HEK293 (cell line): ENCODE results near the gene SLC2A4RG.

Experiments
- YY1 ChIP-seq: fragments of 450-650 bp; formaldehyde crosslinking; IDR thresholded peaks from 2 replicates; pipeline ENCODE4 v1.5.1; 2018; ENCODE audit warnings: missing biosample characterization, missing genetic modification characterization
- ZBTB21 ChIP-seq: fragments of 450-650 bp; formaldehyde crosslinking; IDR thresholded peaks from 2 replicates; pipeline ENCODE4 v1.5.1; 2017; ENCODE audit warnings: missing biosample characterization, missing genetic modification characterization
- ZNF138 ChIP-seq: fragments of 450-650 bp; formaldehyde crosslinking; IDR thresholded peaks from 2 replicates; pipeline ENCODE4 v1.5.1; 2016; ENCODE audit warnings: missing biosample characterization, missing genetic modification characterization, borderline replicate concordance
- ZNF155 ChIP-seq: fragments of 450-650 bp; formaldehyde crosslinking; IDR thresholded peaks from 2 replicates; pipeline ENCODE4 v1.5.1; 2016; ENCODE audit warnings: missing biosample characterization, missing genetic modification characterization
- ZNF274 ChIP-seq, 2 experiments: fragments of 200-500 bp in 1 of 2; fragments of 450-650 bp in 1 of 2; sonication (Bioruptor generic) in 1 of 2; formaldehyde crosslinking in 1 of 2; IDR thresholded peaks; 2 replicates each; pipeline versions ENCODE4 v1.5.1 to v1.6.1; 2014 to 2016; ENCODE audit warnings: borderline replicate concordance in 1 of 2, inconsistent platforms in 1 of 2, low read length in 1 of 2, missing biosample characterization in 1 of 2, missing genetic modification characterization in 1 of 2
- ZNF302 ChIP-seq: fragments of 450-650 bp; formaldehyde crosslinking; IDR thresholded peaks from 2 replicates; pipeline ENCODE4 v1.5.1; 2016; ENCODE audit warnings: missing biosample characterization, missing genetic modification characterization, low read depth
- ZNF366 ChIP-seq: fragments of 450-650 bp; formaldehyde crosslinking; conservative IDR thresholded peaks from 2 replicates; pipeline ENCODE4 v1.5.1; 2016; ENCODE audit warnings: missing biosample characterization, missing genetic modification characterization
- ZNF549 ChIP-seq: fragments of 450-650 bp; IDR thresholded peaks from 2 replicates; pipeline ENCODE4 v1.5.1; 2018; ENCODE audit warnings: missing biosample characterization, missing genetic modification characterization, mild to moderate bottlenecking, inconsistent platforms, moderate library complexity
- TF ChIP-seq, protein P1 (sequence below): fragments of 450-650 bp; formaldehyde crosslinking; IDR thresholded peaks from 2 replicates; pipeline ENCODE4 v1.5.1; 2016; ENCODE audit warnings: missing biosample characterization, missing genetic modification characterization
- TF ChIP-seq, protein P2 (sequence below): fragments of 450-650 bp; formaldehyde crosslinking; IDR thresholded peaks from 2 replicates; pipeline ENCODE4 v1.5.1; 2016; ENCODE audit warnings: missing biosample characterization, missing genetic modification characterization
- TF ChIP-seq, protein P3 (sequence below): fragments of 450-650 bp; formaldehyde crosslinking; IDR thresholded peaks from 2 replicates; pipeline ENCODE4 v1.5.1; 2016; ENCODE audit warnings: missing biosample characterization, missing genetic modification characterization, low read depth
- TF ChIP-seq, protein P4 (sequence below): fragments of 450-650 bp; formaldehyde crosslinking; IDR thresholded peaks from 2 replicates; pipeline ENCODE4 v1.5.1; 2016; ENCODE audit warnings: missing biosample characterization, missing genetic modification characterization
- TF ChIP-seq, protein P5 (sequence below): fragments of 450-650 bp; formaldehyde crosslinking; IDR thresholded peaks from 2 replicates; pipeline ENCODE4 v1.5.1; 2016; ENCODE audit warnings: missing biosample characterization, missing genetic modification characterization

DNA sequence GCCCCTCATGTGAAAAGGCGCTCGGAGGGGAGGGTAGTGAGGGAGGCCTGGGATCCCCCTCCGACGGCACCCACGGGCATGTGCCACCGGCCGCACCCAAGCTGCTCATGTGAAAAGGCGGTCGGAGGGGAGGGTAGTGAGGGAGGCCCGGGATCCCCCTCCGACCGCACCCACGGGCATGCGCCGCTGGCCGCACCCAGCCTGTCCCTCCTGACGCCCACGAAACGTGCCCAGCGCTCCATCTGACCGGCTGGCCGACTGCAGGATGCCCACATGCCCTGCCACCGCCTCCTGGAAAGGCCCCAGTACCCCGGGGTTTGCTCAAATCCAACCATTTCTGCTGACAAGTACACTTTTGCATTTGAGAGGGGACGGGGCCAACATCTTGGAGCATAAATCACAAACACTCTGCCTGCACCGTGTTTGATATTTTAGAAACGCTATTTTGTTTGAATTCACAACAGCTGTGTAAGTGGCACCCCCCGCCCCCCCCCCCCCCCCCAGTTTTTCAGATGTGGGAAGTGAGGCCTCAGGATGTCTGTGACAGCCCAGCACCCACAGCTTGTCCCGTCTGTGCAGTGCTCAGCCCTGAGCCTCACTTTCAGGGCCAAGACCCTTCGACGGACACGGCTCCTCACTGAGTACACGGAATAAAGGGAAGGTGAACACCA, 34.1 kb downstream of the SLC2A4RG start:
- no peak for TF ChIP-seq YY1 (tag by site-specific recombination)
- TF ChIP-seq, protein P1, sequence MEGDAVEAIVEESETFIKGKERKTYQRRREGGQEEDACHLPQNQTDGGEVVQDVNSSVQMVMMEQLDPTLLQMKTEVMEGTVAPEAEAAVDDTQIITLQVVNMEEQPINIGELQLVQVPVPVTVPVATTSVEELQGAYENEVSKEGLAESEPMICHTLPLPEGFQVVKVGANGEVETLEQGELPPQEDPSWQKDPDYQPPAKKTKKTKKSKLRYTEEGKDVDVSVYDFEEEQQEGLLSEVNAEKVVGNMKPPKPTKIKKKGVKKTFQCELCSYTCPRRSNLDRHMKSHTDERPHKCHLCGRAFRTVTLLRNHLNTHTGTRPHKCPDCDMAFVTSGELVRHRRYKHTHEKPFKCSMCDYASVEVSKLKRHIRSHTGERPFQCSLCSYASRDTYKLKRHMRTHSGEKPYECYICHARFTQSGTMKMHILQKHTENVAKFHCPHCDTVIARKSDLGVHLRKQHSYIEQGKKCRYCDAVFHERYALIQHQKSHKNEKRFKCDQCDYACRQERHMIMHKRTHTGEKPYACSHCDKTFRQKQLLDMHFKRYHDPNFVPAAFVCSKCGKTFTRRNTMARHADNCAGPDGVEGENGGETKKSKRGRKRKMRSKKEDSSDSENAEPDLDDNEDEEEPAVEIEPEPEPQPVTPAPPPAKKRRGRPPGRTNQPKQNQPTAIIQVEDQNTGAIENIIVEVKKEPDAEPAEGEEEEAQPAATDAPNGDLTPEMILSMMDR (tag by site-specific recombination): no peak
- no peak for TF ChIP-seq ZNF138
- TF ChIP-seq ZBTB21 (tag by site-specific recombination): no peak
- TF ChIP-seq, protein P2, sequence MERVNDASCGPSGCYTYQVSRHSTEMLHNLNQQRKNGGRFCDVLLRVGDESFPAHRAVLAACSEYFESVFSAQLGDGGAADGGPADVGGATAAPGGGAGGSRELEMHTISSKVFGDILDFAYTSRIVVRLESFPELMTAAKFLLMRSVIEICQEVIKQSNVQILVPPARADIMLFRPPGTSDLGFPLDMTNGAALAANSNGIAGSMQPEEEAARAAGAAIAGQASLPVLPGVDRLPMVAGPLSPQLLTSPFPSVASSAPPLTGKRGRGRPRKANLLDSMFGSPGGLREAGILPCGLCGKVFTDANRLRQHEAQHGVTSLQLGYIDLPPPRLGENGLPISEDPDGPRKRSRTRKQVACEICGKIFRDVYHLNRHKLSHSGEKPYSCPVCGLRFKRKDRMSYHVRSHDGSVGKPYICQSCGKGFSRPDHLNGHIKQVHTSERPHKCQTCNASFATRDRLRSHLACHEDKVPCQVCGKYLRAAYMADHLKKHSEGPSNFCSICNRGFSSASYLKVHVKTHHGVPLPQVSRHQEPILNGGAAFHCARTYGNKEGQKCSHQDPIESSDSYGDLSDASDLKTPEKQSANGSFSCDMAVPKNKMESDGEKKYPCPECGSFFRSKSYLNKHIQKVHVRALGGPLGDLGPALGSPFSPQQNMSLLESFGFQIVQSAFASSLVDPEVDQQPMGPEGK: no peak
- TF ChIP-seq, protein P3, sequence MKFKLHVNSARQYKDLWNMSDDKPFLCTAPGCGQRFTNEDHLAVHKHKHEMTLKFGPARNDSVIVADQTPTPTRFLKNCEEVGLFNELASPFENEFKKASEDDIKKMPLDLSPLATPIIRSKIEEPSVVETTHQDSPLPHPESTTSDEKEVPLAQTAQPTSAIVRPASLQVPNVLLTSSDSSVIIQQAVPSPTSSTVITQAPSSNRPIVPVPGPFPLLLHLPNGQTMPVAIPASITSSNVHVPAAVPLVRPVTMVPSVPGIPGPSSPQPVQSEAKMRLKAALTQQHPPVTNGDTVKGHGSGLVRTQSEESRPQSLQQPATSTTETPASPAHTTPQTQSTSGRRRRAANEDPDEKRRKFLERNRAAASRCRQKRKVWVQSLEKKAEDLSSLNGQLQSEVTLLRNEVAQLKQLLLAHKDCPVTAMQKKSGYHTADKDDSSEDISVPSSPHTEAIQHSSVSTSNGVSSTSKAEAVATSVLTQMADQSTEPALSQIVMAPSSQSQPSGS: no peak
- no peak for TF ChIP-seq ZNF155
- no peak for TF ChIP-seq ZNF366
- TF ChIP-seq, protein P4, sequence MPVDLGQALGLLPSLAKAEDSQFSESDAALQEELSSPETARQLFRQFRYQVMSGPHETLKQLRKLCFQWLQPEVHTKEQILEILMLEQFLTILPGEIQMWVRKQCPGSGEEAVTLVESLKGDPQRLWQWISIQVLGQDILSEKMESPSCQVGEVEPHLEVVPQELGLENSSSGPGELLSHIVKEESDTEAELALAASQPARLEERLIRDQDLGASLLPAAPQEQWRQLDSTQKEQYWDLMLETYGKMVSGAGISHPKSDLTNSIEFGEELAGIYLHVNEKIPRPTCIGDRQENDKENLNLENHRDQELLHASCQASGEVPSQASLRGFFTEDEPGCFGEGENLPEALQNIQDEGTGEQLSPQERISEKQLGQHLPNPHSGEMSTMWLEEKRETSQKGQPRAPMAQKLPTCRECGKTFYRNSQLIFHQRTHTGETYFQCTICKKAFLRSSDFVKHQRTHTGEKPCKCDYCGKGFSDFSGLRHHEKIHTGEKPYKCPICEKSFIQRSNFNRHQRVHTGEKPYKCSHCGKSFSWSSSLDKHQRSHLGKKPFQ (tag by site-specific recombination): no peak
- TF ChIP-seq ZNF302: no peak
- no peak for TF ChIP-seq ZNF274 (IDR thresholded peaks at IDR 0.05; ENCODE audit: low read length)
- TF ChIP-seq ZNF274 (tag by site-specific recombination; IDR thresholded peaks at IDR 0.05; ENCODE audit: borderline replicate concordance): no peak
- no peak for TF ChIP-seq ZNF549 (tag by site-specific recombination)
- TF ChIP-seq, protein P5, sequence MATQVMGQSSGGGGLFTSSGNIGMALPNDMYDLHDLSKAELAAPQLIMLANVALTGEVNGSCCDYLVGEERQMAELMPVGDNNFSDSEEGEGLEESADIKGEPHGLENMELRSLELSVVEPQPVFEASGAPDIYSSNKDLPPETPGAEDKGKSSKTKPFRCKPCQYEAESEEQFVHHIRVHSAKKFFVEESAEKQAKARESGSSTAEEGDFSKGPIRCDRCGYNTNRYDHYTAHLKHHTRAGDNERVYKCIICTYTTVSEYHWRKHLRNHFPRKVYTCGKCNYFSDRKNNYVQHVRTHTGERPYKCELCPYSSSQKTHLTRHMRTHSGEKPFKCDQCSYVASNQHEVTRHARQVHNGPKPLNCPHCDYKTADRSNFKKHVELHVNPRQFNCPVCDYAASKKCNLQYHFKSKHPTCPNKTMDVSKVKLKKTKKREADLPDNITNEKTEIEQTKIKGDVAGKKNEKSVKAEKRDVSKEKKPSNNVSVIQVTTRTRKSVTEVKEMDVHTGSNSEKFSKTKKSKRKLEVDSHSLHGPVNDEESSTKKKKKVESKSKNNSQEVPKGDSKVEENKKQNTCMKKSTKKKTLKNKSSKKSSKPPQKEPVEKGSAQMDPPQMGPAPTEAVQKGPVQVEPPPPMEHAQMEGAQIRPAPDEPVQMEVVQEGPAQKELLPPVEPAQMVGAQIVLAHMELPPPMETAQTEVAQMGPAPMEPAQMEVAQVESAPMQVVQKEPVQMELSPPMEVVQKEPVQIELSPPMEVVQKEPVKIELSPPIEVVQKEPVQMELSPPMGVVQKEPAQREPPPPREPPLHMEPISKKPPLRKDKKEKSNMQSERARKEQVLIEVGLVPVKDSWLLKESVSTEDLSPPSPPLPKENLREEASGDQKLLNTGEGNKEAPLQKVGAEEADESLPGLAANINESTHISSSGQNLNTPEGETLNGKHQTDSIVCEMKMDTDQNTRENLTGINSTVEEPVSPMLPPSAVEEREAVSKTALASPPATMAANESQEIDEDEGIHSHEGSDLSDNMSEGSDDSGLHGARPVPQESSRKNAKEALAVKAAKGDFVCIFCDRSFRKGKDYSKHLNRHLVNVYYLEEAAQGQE (tag by site-specific recombination): no peak
